LNCaP clone FGC (cell line): ENCODE data around the gene FREM1.

Experiments
- DNase-seq: peaks from one replicate; pipeline ENCODE4 v3.0.0-alpha.2; 2011; ENCODE audit warnings: low read depth
- H3K4me3 ChIP-seq: 2 replicates; pipeline ENCODE4 v1.5.1; 2011; ENCODE audit warnings: mild to moderate bottlenecking, low read depth, low read length, control low read depth
- TF ChIP-seq, protein P1 (sequence below): IDR thresholded peaks from 2 replicates; pipeline ENCODE4 v1.5.1; 2012; ENCODE audit warnings: mild to moderate bottlenecking; ENCODE audit not compliant: control insufficient read depth, insufficient read depth; ENCODE audit errors: extremely low read depth

The FREM1 gene

DNA sequence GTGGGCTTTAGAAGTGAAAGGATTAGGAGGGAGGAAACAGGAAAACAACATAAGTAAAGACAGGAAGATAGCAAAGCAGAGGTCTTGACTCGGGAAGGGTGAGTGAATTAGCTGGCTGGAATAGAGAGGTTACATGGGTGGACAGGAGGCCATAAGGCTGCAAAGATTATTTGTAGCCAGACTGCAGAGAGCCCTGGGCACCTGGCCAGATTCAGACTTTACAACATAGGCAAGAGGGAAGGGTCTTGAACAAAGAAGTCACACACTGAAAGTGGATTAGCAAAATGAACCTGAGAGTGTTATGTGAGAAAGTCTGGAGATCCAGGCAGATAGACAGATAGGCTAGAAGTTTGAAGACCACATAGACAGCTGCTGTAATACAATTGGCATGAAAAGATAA, 158.0 kb downstream of the FREM1 start:
- no peak overlapping the region for H3K4me3 ChIP-seq
- no peak for DNase-seq

DNA sequence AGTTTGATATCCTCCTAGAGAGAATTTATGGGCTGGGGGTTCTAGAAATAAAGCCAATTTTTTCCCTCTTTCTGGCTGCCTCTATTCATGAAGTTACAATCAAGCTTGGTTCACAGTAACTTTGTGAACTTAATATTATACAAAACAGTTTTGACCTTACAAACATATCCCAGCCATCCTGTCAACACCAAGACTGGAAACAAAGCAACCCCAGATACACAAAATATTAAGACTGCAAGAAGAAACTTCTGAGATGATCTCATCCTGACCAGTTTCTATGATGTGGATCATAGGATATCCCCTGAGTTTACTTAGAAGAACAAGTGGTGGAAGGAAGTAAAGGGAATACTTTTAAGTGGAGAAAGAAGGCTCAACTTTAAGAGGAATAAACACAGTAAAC, 159.4 kb downstream of the FREM1 start:
- TF ChIP-seq, protein P1, sequence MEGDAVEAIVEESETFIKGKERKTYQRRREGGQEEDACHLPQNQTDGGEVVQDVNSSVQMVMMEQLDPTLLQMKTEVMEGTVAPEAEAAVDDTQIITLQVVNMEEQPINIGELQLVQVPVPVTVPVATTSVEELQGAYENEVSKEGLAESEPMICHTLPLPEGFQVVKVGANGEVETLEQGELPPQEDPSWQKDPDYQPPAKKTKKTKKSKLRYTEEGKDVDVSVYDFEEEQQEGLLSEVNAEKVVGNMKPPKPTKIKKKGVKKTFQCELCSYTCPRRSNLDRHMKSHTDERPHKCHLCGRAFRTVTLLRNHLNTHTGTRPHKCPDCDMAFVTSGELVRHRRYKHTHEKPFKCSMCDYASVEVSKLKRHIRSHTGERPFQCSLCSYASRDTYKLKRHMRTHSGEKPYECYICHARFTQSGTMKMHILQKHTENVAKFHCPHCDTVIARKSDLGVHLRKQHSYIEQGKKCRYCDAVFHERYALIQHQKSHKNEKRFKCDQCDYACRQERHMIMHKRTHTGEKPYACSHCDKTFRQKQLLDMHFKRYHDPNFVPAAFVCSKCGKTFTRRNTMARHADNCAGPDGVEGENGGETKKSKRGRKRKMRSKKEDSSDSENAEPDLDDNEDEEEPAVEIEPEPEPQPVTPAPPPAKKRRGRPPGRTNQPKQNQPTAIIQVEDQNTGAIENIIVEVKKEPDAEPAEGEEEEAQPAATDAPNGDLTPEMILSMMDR, result no peak
- no peak for DNase-seq
- H3K4me3 ChIP-seq, result no peak overlapping the region

More for the DNA sequence above, 158.0 kb downstream of the FREM1 start:
- TF ChIP-seq, protein P1, result no peak

DNA sequence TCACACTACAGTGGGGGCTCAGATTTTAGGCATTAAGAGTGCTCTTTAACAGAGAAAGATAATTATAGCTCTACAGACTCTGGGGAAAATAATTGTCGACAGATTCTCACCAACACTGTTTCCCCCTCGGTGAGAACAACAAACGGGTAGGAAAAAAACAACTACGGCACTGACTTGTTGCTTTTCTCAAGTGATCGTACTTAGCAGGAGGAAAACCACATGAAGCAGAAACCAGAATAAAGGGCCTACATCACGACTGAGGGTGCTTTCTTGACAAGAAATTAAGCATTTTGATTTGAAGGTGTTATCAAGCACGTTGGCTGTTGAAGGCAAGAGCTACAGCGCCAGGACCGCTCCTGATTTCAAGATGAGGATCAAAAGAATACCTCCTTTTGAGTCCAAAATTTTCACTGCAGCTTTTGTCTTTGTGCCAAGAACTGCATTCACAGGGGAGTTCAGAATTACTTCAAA, 160.5 kb downstream of the FREM1 start:
- no peak overlapping the region for H3K4me3 ChIP-seq
- DNase-seq, result no peak
- TF ChIP-seq, protein P1, result no peak

DNA sequence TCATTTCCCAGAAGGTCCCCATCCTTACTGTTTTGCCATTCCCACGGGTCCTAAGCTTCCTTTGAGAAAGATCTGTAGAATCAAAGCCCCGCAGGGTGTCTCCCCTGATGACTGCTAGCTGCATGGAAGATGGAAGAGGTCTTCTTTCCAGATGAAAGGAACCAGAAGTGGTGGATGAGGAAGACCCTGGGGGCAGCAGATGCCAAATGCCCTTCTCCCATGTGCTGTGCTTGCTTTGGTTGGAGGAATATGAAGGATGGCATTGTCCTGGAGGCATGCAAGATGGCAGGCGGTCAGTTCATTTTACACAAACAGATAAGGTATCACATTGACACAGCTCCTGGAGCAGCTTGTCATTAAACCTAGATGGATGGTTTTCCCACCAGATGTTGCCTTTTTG, 161.9 kb downstream of the FREM1 start:
- H3K4me3 ChIP-seq, result no peak overlapping the region
- TF ChIP-seq, protein P1, result no peak
- no peak for DNase-seq

DNA sequence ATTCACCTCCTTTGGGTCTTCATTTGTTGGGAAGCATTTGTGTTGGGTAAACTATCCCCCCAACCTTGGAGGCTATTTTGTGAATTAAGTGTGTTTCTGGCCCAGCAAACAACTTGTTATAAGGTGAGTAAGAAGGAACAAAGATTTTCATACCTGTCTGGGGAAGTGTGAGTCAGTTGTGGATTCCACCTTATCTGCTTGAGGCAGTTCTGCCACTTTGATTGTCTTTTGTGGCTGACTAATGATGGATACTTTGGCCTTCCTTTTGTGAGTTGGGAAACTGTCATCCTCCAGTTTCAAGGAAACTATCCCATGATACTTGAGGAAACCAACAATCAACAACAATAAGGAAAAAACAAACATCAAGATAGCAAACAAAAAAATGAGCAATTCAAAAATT, 163.1 kb downstream of the FREM1 start:
- no peak for DNase-seq
- no peak overlapping the region for H3K4me3 ChIP-seq
- TF ChIP-seq, protein P1, result no peak

DNA sequence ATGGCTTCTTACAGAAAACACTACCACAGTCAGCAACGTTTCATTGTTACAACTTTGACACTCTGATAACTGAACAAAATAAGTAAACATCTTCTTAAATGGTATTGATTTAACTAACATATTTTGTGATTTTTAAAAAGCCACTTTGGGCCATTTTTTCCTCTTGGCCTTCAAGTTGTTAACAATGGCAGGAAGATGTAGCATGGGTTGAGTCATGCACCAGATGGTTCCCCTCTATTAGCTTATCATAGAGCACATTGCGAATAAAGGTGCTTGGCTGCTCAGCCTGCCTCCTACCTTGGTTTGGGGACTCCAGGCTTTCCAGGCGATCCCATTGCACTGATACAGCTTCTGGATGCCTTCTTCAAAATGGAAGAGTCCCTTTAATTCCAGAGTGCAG, 163.6 kb downstream of the FREM1 start:
- DNase-seq, result no peak
- no peak overlapping the region for H3K4me3 ChIP-seq
- TF ChIP-seq, protein P1, result no peak

DNA sequence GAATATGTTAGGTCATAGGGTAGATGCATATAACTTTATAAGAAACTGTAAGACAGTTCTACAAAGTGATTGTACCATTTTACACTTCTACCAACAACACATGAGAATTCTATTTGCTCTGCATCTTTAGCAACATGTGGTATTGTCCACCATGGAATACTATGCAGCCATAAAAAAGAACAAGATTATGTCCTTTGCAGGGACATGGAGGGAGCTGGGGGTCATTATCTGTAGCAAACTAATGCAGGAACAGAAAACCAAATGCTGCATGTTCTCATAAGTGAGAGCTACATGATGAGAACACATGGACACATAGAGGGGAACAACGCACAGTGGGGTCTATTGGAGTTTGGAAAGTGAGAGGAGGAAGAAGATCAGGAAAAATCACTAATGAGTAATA, 165.5 kb downstream of the FREM1 start:
- DNase-seq, result no peak
- no peak overlapping the region for H3K4me3 ChIP-seq
- TF ChIP-seq, protein P1, result no peak
